ENCODE data around the gene TEX51.

- TF ChIP-seq, protein P1, sequence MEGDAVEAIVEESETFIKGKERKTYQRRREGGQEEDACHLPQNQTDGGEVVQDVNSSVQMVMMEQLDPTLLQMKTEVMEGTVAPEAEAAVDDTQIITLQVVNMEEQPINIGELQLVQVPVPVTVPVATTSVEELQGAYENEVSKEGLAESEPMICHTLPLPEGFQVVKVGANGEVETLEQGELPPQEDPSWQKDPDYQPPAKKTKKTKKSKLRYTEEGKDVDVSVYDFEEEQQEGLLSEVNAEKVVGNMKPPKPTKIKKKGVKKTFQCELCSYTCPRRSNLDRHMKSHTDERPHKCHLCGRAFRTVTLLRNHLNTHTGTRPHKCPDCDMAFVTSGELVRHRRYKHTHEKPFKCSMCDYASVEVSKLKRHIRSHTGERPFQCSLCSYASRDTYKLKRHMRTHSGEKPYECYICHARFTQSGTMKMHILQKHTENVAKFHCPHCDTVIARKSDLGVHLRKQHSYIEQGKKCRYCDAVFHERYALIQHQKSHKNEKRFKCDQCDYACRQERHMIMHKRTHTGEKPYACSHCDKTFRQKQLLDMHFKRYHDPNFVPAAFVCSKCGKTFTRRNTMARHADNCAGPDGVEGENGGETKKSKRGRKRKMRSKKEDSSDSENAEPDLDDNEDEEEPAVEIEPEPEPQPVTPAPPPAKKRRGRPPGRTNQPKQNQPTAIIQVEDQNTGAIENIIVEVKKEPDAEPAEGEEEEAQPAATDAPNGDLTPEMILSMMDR (IDR thresholded peaks at IDR 0.05): no peak
- no peak for TF ChIP-seq EP300 (IDR thresholded peaks at IDR 0.05)
These were observed 11.1 kb downstream of the TEX51 start for GRCh38 chr2:126909781-126910180.

Measured in upper lobe of left lung (tissue), 4 donors.